ENCODE results near the gene DPF1.

GRCh38 chr19:38247126-38247525, 23.1 kb upstream of the DPF1 start:
- TF ChIP-seq CTCF (IDR thresholded peaks at IDR 0.05; ENCODE audit: insufficient read depth, low read length), result no peak
- TF ChIP-seq POLR2AphosphoS5 (IDR thresholded peaks at IDR 0.05; ENCODE audit: low read depth), result no peak

All from HL-60 (cell line).